Left lung (tissue), 10 donors: Measurements from ENCODE around the gene CRYGN. TPM values are rescaled to one million over a fixed set of nuclear protein-coding genes. Genes with fewer than 3 reads are reported as not detected.
A peak's percentile ranks its signal among the peaks of the same experiment; 100 is the strongest.

Experiments used
- ATAC-seq: fragments of 200-7000 bp; cut with Tn5 transposase; one replicate; pipeline ENCODE4 v1.9.1; 2020; ENCODE audit warnings: moderate library complexity
- DNase-seq, 4 donors: peaks; one replicate each; pipeline ENCODE4 v3.0.0-alpha.2; 2013 to 2020
- H3K27ac ChIP-seq, 2 donors: fragments of 200-600 bp; sonication (generic) in 1 of 2; one replicate each; pipeline versions ENCODE4 v1.5.0 to v1.8.0; 2020 to 2021
- H3K27me3 ChIP-seq, 2 donors: fragments of 200-600 bp; sonication (generic) in 1 of 2; one replicate each; pipeline versions ENCODE4 v1.5.0 to v1.8.0; 2020 to 2021
- H3K36me3 ChIP-seq, 2 donors: fragments of 200-600 bp; sonication (generic) in 1 of 2; one replicate each; pipeline versions ENCODE4 v1.5.0 to v1.8.0; 2020 to 2021
- H3K4me1 ChIP-seq, 2 donors: fragments of 200-600 bp; one replicate each; pipeline ENCODE4 v1.8.0; 2021
- H3K4me3 ChIP-seq, 2 donors: fragments of 200-600 bp; sonication (generic) in 1 of 2; one replicate each; pipeline versions ENCODE4 v1.5.0 to v1.8.0; 2020 to 2021; ENCODE audit warnings: mild to moderate bottlenecking in 1 of 2
- H3K9me3 ChIP-seq, 2 donors: fragments of 200-600 bp; sonication (generic) in 1 of 2; one replicate each; pipeline versions ENCODE4 v1.5.0 to v1.8.0; 2020 to 2021
- CTCF ChIP-seq, 2 donors: fragments of 200-600 bp; sonication (generic) in 1 of 2; IDR thresholded peaks; one replicate each; pipeline versions ENCODE4 v1.5.0 to v1.8.0; 2021; ENCODE audit warnings: antibody characterized with exemption in 2 of 2
- intact Hi-C, 2 donors: fragments of 100-400 bp; cut with DNase I; formaldehyde crosslinking; loops; one replicate each; pipeline versions ENCODE4 v1.11.2 to v1.14.2; 2022
- polyA plus RNA-seq, 6 donors: library from polyadenylated mRNA; unstranded; fragments of 120-200 nt; gene quantifications; one replicate each; pipeline ENCODE4 v1.2.1, GENCODE V29; 2013; ENCODE audit not compliant: insufficient read length in 6 of 6
- total RNA-seq, 2 donors: library from RNA; stranded (reverse); fragmentation: NEBNext Ultra II Directional; extraction: Animal tissue kit (Norgen Biotek cat#: 25700); gene quantifications; one replicate each; pipeline ENCODE4 v1.2.1, GENCODE V29; 2021
- donor health status: DM: no; HTN: yes; CAD: no.
- donor health status: DM: no; HTN: no; CAD: no.

The CRYGN gene
- total and polyA plus RNA-seq, 8 donors = 0.34 to 0.75 (median 0.56) TPM; not detected in 2

- no peak for TF ChIP-seq CTCF (IDR thresholded peaks at IDR 0.05)
- H3K36me3 ChIP-seq = peaks cover 0 to 14% of the 10 kb centered on the region in 2 donors
- intact Hi-C loops = no loop called here
- no peak overlapping the region for H3K4me3 ChIP-seq
- H3K27me3 ChIP-seq = peaks cover 19 to 69% of the 10 kb centered on the region in 2 donors
- H3K4me1 ChIP-seq = peaks cover 0 to 15% of the 10 kb centered on the region in 2 donors
- ATAC-seq (no peak), DNase-seq (peak in 1 of 4 donors; percentile 59)
- H3K9me3 ChIP-seq = no peaks in the 10 kb centered on the region
- no peak overlapping the region for H3K27ac ChIP-seq
Measured at GRCh38 chr7:151383638-151384351, 56.1 kb downstream of the CRYGN start.

DNA sequence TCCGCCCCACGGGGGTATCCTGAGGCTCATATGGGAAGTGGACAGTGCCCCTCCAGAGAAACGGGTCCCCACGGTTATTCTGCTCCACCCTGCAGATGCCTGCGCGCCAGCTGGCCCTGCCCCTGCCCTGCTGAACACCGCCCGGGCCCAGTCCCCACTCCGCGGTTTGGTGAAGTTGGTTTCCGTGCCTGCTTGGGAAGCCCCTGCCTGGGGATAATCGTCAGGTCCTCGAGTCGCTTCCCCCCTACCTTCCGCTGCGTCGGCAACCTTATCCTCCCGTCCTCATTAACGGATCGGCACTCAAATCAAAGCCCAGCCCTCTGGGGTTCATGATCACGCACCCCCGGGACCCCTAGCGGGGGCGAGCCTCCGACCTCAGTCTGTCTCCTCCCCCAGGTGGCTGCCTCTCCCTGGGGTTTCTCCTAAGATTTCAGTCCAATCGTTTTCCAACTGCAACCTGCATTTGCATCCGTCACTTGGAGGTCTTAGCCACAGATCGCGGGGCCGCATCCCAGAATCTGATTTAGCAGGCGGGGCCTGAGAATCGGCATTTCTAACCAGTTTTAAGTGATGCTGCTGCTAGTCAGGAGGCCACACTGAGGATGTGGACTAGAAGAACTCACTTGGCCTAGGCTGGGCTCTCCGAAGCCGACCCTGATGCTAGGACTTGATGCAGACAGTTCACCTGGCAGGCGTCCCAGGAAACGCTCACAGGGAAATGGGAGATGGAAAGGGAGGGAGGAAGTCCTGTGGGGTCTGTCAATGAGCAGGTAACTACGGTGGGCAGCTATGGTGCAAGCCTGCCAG is 57.7 kb downstream of the CRYGN start:
- no peak for ATAC-seq
- Histone ChIP-seq H3K36me3 (peaks cover 0 to 29% of the 10 kb centered on the region in 2 donors), H3K4me1 (peaks cover 0 to 15% of the 10 kb centered on the region in 2 donors), H3K9me3 (no peaks in the 10 kb centered on the region), H3K27ac (no peak overlapping the region), H3K4me3 (peak overlapping the region in 1 of 2 donors; percentile 6), H3K27me3 (peaks cover 19 to 66% of the 10 kb centered on the region in 2 donors)
- peak in 1 of 4 donors; percentile 76 for DNase-seq
- TF ChIP-seq CTCF (IDR thresholded peaks at IDR 0.05) = no peak
- intact Hi-C loops = no loop called here

DNA sequence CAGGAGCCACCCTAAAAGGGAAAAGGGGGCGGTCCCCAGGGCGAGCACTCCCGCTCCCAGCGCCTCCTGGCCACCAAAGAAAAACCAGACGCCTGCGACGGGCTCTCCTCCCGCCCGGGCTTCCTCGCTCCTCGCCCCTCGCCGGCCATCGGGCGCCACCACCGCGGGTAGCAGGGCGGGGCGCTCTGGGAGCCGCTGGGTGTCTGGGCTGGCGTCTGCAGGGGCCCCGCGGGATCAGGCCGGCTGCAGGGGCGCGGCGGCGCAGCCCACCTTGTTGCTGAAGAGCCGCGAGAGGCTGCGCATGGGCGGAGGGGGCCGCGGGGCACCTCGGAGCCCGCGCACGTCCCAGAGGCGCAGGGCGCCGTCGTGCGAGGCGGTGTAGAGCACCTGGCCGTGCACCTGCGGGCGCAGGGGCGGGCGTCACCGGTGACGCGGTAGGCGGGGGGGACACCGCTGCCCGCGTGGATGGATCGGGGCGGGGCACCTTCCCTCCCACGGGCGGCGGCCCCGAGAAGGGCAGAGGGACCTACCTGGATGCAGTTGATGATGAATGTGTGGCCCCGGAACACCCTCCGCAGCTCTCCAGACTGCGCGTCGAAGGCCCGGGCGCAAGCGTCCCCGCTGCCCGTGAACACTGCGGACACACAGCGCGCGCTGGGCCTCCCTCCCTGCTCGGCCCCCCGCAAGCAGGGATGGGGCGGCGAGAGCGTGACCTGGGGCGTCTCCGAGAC is 58.4 kb downstream of the CRYGN start:
- peaks cover 0 to 15% of the 10 kb centered on the region in 2 donors for H3K4me1 ChIP-seq
- H3K9me3 ChIP-seq = no peaks in the 10 kb centered on the region
- ATAC-seq (peak; percentile 17), DNase-seq (peak in 1 of 4 donors; percentile 76)
- peak overlapping the region in 1 of 2 donors; percentile 6 for H3K4me3 ChIP-seq
- H3K36me3 ChIP-seq = peaks cover 0 to 36% of the 10 kb centered on the region in 2 donors
- TF ChIP-seq CTCF (IDR thresholded peaks at IDR 0.05) = no peak
- peaks cover 19 to 60% of the 10 kb centered on the region in 2 donors for H3K27me3 ChIP-seq
- no peak overlapping the region for H3K27ac ChIP-seq
- intact Hi-C loops = no loop called here

DNA sequence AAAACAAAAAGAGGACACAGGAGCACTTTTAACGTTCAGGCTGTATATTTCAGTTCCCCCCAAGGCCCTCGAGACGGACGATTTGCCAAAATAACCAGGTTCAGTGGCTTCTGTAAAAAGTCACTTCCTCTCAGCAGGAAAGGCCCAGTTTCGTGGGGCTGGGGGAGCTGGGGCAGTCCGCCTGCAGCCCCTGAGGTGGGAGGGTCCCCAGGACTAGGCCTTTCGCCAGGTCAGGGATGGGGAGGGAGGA is 58.9 kb downstream of the CRYGN start:
- no peaks in the 10 kb centered on the region for H3K9me3 ChIP-seq
- intact Hi-C loops = no loop called here
- peaks cover 0 to 15% of the 10 kb centered on the region in 2 donors for H3K4me1 ChIP-seq
- DNase-seq (no peak), ATAC-seq (no peak)
- H3K36me3 ChIP-seq = peaks cover 0 to 41% of the 10 kb centered on the region in 2 donors
- H3K4me3 ChIP-seq = peak overlapping the region in 1 of 2 donors; percentile 6
- H3K27me3 ChIP-seq = peaks cover 19 to 55% of the 10 kb centered on the region in 2 donors
- TF ChIP-seq CTCF (IDR thresholded peaks at IDR 0.05) = no peak
- no peak overlapping the region for H3K27ac ChIP-seq
